Left ventricle myocardium inferior (tissue), 1 donor: ENCODE results near the gene GPN3. TPM values are rescaled to one million over a fixed set of nuclear protein-coding genes. Genes with fewer than 3 reads are reported as not detected.

Experiments used
- DNase-seq: peaks from one replicate; pipeline ENCODE4 v3.0.0-alpha.2; 2020
- H3K27ac ChIP-seq: fragments of 200-600 bp; replicated peaks from 2 replicates; pipeline ENCODE4 v1.8.0; 2021
- H3K27me3 ChIP-seq: fragments of 200-600 bp; 2 replicates; pipeline ENCODE4 v1.8.0; 2021; ENCODE audit warnings: low read depth
- H3K36me3 ChIP-seq: fragments of 200-600 bp; 2 replicates; pipeline ENCODE4 v1.8.0; 2021
- H3K4me1 ChIP-seq: fragments of 200-600 bp; 2 replicates; pipeline ENCODE4 v1.8.0; 2021
- H3K4me3 ChIP-seq: fragments of 200-600 bp; 2 replicates; pipeline ENCODE4 v1.8.0; 2021; ENCODE audit warnings: mild to moderate bottlenecking, moderate library complexity
- H3K9me3 ChIP-seq: fragments of 200-600 bp; replicated peaks from 2 replicates; pipeline ENCODE4 v1.8.0; 2021
- intact Hi-C: fragments of 100-400 bp; cut with micrococcal nuclease; formaldehyde crosslinking; loops from one replicate; pipeline ENCODE4 v1.11.0; 2022
- total RNA-seq: library from RNA; stranded (reverse); fragmentation: NEBNext Ultra II Directional; extraction: Animal tissue kit (Norgen Biotek cat#: 25700); gene quantifications from one replicate; pipeline ENCODE4 v1.2.1, GENCODE V29; 2021
- TF ChIP-seq, protein P1 (sequence below): fragments of 200-600 bp; IDR thresholded peaks from 2 replicates; pipeline ENCODE4 v1.8.0; 2021; ENCODE audit warnings: antibody characterized with exemption, mild to moderate bottlenecking, borderline replicate concordance
- donor health status: DM: no; HTN: yes; CAD: no; lungs with severe emphysema.

The GPN3 gene
- total RNA-seq, 1 donor from 2014 or later: 29.3 TPM

DNA sequence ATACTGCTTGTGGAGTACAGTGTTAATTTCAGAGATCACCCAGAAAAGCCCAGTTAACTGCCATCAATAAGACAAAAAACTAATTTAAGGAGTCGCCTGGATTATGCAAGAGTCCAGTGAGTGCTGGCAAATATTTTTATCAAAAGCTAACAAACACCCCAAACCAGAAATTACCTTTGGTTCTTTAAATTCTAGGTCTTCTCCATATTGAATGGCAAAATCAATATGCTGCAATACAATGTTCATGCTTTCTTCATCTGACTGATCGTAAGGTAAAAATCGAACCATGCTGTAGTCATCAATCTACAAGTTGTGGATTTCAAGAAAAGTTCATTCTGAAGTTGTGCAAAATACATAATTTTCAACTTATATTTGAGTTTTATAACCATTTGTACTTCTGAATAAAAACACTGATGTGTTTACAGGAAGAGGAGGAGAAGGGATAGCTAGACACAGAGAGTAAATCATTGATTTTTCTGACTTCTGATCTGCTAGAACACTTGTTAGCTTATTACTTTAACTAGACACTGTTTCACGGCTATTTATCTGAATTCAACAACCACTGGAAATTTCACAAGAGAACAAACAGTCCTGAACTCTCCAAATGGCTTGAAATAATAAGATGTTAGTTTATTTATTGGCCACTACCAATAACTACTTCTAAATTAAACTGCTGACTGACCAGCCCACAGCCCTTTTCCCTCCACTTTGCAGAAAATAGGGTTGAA lies 14.3 kb downstream of the GPN3 start:
- Histone ChIP-seq H3K36me3 (peaks cover 55% of the 10 kb centered on the region), H3K27me3 (no peaks in the 10 kb centered on the region), H3K27ac (no peak overlapping the region), H3K4me3 (no peak overlapping the region), H3K4me1 (peaks cover 23% of the 10 kb centered on the region), H3K9me3 (no peaks in the 10 kb centered on the region)
- TF ChIP-seq, protein P1, sequence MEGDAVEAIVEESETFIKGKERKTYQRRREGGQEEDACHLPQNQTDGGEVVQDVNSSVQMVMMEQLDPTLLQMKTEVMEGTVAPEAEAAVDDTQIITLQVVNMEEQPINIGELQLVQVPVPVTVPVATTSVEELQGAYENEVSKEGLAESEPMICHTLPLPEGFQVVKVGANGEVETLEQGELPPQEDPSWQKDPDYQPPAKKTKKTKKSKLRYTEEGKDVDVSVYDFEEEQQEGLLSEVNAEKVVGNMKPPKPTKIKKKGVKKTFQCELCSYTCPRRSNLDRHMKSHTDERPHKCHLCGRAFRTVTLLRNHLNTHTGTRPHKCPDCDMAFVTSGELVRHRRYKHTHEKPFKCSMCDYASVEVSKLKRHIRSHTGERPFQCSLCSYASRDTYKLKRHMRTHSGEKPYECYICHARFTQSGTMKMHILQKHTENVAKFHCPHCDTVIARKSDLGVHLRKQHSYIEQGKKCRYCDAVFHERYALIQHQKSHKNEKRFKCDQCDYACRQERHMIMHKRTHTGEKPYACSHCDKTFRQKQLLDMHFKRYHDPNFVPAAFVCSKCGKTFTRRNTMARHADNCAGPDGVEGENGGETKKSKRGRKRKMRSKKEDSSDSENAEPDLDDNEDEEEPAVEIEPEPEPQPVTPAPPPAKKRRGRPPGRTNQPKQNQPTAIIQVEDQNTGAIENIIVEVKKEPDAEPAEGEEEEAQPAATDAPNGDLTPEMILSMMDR: no peak
- no peak for DNase-seq
- intact Hi-C loops: no loop called here

DNA sequence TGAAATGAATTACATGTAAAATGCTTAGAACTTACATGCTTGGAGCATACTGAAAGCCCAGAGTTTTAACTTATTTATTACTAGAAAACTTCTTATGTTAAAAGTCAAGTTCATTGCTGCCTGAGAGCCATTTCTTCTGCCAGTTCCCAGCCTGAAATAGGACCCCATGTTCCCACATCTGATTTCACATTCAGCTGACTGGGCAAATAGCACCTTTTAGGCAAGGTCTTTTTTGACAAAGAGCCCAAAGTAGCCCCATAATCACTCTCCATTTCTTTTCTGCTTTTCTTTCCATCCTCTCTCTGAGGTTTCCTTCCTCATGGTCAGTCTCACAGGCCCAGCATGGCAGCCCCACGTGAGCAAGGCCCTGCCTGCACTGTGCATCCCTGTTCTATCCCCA lies 16.8 kb downstream of the GPN3 start:
- no peak for DNase-seq
- Histone ChIP-seq H3K9me3 (no peaks in the 10 kb centered on the region), H3K4me3 (no peak overlapping the region), H3K27me3 (no peaks in the 10 kb centered on the region), H3K4me1 (peaks cover 41% of the 10 kb centered on the region), H3K36me3 (peaks cover 42% of the 10 kb centered on the region), H3K27ac (peak overlapping the region; percentile 94)
- TF ChIP-seq, protein P1: no peak
- intact Hi-C loops: no loop called here

DNA sequence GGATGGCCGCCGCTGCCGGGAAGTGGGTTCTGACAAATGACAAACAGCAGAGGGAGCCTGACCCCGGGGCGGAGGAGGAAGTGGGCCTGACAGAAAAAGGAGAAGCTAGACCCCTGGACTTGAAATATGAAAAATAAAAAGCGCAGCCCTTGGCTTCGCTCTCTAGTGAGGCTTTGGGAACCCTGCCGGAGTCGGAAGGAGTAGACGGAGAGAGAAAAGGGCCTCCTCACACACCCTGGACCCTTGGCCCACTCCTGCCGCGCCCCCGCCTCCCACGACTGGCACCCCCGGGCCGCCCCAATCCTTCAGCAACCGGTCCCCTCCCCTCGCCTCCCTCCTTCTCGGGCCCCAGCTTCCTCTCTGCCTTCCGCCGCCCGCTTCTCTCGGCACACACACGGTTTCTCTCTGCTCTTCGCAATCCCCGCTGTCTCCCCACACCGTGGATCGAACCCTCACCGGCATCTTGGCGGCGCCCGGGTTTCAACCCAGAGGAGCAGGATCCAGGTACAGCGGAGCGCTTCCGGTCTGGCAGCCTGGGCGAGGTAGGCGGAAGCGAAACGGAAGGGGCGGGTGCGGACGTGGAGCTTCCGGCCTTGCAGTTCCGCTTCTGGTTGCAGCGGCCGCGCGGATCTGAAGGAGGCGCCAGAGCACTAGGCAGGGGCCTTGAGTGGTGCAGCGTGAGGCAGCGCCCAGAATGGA lies 18.1 kb downstream of the GPN3 start, which contains the start of gene ARPC3:
ARPC3 (minus strand) TSS at position 539 of the 699 bp plus-strand sequence; CDS start at position 462, 77 bp downstream.
- H3K27ac ChIP-seq: peak within 1 kb of the TSS; percentile 94
- H3K27me3 ChIP-seq: no peaks in the 10 kb centered on the region
- peak within 1 kb of the TSS; percentile 87 for H3K4me3 ChIP-seq
- H3K4me1 ChIP-seq: peaks cover 50% of the 10 kb centered on the region
- intact Hi-C loops: no loop called here
- TF ChIP-seq, protein P1: peak; percentile 89
- H3K36me3 ChIP-seq: peaks cover 40% of the 10 kb centered on the region
- H3K9me3 ChIP-seq: no peaks in the 10 kb centered on the region
- DNase-seq: peak; percentile 96

DNA sequence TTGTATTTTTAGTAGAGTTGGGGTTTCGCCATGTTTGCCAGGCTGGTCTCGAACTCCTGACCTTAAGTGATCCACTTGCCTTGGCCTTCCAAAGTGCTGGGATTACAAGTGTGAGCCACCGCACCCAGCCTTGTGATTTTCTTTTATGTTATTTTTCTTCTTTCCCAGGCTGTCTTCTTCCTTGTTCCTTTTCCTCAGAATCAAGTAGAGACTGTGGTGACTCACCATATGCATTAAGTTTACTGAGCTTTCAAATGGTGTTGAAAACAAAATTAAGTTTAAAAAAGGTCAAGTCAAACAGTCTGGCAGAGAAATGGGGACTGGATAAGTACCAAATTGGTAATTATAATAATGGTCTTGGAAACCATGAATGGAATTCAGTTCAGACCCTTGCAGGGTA lies 23.6 kb downstream of the GPN3 start:
- Histone ChIP-seq H3K36me3 (peaks cover 73% of the 10 kb centered on the region), H3K27me3 (no peaks in the 10 kb centered on the region), H3K4me1 (peaks cover 34% of the 10 kb centered on the region), H3K4me3 (no peak overlapping the region), H3K27ac (no peak overlapping the region), H3K9me3 (no peaks in the 10 kb centered on the region)
- intact Hi-C loops: no loop called here
- no peak for DNase-seq
- TF ChIP-seq, protein P1: no peak

DNA sequence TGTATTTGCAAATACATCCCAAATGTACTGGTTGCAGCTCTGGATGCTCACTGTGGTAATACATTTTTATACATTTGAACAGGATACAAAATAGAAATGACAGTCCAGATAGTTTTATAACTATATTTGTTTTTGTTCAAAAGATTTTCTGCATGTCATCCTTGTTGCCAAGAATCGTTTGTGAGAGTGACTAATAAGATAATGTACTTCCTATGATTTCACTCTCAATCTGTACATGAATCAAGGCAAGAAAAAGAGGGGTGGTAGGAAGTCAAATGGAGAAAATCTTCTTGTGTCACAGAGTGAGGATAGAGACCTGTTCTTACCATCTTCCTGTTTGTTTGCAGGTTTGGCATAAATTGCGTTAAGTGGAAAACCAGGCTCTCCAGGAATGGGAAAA lies 31.8 kb downstream of the GPN3 start:
- Histone ChIP-seq H3K27ac (no peak overlapping the region), H3K4me1 (peaks cover 5% of the 10 kb centered on the region), H3K9me3 (no peaks in the 10 kb centered on the region), H3K27me3 (no peaks in the 10 kb centered on the region), H3K36me3 (peaks cover 75% of the 10 kb centered on the region), H3K4me3 (no peak overlapping the region)
- intact Hi-C loops: no loop called here
- no peak for DNase-seq
- TF ChIP-seq, protein P1: no peak
